Measurements from ENCODE around the gene IRS1. TPM values are rescaled to one million over a fixed set of nuclear protein-coding genes. Genes with fewer than 3 reads are reported as not detected.
A peak's percentile ranks its signal among the peaks of the same experiment; 100 is the strongest.

IRS1 gene
- total RNA-seq, 1 experiment from 2014 or later: 15.0 TPM

GRCh38 chr2:226739545-226740030 is 60.0 kb downstream of the IRS1 start:
- H3K4me2 ChIP-seq (ENCODE audit: insufficient read depth, insufficient read length, low read length): no peak overlapping the region

More at GRCh38 chr2:226739545-226740030, 60.0 kb downstream of the IRS1 start:
- Histone ChIP-seq H2BK120ac (ENCODE audit: low read depth, low read length, poor library complexity, severe bottlenecking) (no peak overlapping the region), H3T11ph (ENCODE audit: low read length) (no peak overlapping the region), H3K27me3 (ENCODE audit: insufficient read depth, low read length) (no peaks in the 10 kb centered on the region), H3K9me3 (ENCODE audit: control insufficient read depth, low read depth, low read length) (no peaks in the 10 kb centered on the region), H3K56ac (ENCODE audit: insufficient read length, low read depth, low read length) (no peak overlapping the region), H3K4ac (ENCODE audit: low read depth, low read length) (no peak overlapping the region), H4K5ac (ENCODE audit: insufficient read length, low read depth, low read length) (no peak overlapping the region), H3K79me1 (ENCODE audit: insufficient read depth, low read depth, low read length, poor library complexity, severe bottlenecking) (peaks cover 5% of the 10 kb centered on the region), H2AK5ac (ENCODE audit: insufficient read length, low read length) (no peak overlapping the region), H2AFZ (ENCODE audit: low read length) (no peak overlapping the region), H4K8ac (replicated peaks; ENCODE audit: insufficient read length, low read depth, low read length) (no peak overlapping the region), H2BK12ac (ENCODE audit: insufficient read length, low read depth, low read length) (no peak overlapping the region), H3K79me2 (ENCODE audit: insufficient read depth, low read length) (no peaks in the 10 kb centered on the region), H3K9ac (ENCODE audit: extremely low read depth, insufficient read length, low read length) (no peak overlapping the region), H3K14ac (ENCODE audit: insufficient read depth, low read length) (no peak overlapping the region), H3K4me1 (ENCODE audit: insufficient read depth, low read length) (peaks cover 8% of the 10 kb centered on the region), H3K18ac (ENCODE audit: insufficient read length, low read depth, low read length) (no peak overlapping the region), H2BK5ac (ENCODE audit: insufficient read length, low read length) (no peak overlapping the region), H3K23ac (ENCODE audit: insufficient read length, low read depth, low read length) (no peak overlapping the region), H3K27ac (ENCODE audit: insufficient read length, low read depth, low read length) (no peak overlapping the region), H3K23me2 (ENCODE audit: insufficient read length, low read depth, low read length, poor library complexity, severe bottlenecking) (no peaks in the 10 kb centered on the region), H4K91ac (ENCODE audit: insufficient read length, low read depth, low read length) (no peak overlapping the region), H2BK20ac (ENCODE audit: low read depth, low read length, poor library complexity, severe bottlenecking) (no peak overlapping the region), H4K20me1 (ENCODE audit: control insufficient read depth, insufficient read depth, insufficient read length) (no peaks in the 10 kb centered on the region), H2BK15ac (ENCODE audit: low read depth, low read length) (no peak overlapping the region)
- WGBS (ENCODE audit: extremely low coverage, insufficient read length, low lambda C conversion rate): no CpG with 5 or more reads among the region's 6 CpGs
- Mint-ChIP-seq H3K27ac (peak overlapping the region in 1 of 3 experiments; percentile 62; a peak in 1 of 7 replicates), H3K4me1 (peaks cover 22 to 27% of the 10 kb centered on the region in 2 experiments), H3K36me3 (ENCODE audit: insufficient read depth in 1 of 3, low read depth in 3 of 3) (peaks cover 0 to 9% (median 5%) of the 10 kb centered on the region in 3 experiments; a peak in 6 of 7 replicates), H3K9me3 (no peaks in the 10 kb centered on the region), H3K27me3 (ENCODE audit: low read depth) (no peaks in the 10 kb centered on the region), H3K4me3 (no peak overlapping the region)
- no peak for TF ChIP-seq CTCF (conservative IDR thresholded peaks at IDR 0.05)
- DNase-seq: no peak

Data from H9 (cell line).